SK-N-MC (cell line): ENCODE results near the gene SGTA.

ENCODE experiments used
- EZH2 ChIP-seq: fragments of 200-600 bp; sonication (generic); IDR thresholded peaks from one replicate; pipeline ENCODE4 v1.6.1; 2017; ENCODE audit warnings: antibody characterized with exemption
- POLR2AphosphoS5 ChIP-seq: IDR thresholded peaks from 2 replicates; pipeline ENCODE4 v1.6.1; 2012; ENCODE audit warnings: mild to moderate bottlenecking, low read depth, low read length, borderline replicate concordance

GRCh38 chr19:2766594-2767372 is 16.3 kb downstream of the SGTA start:
- TF ChIP-seq POLR2AphosphoS5 (no peak), EZH2 (no peak)
